Endothelial cell (in vitro differentiated cells): ENCODE measurements around the gene RAD51B. TPM values are rescaled to one million over a fixed set of nuclear protein-coding genes. Genes with fewer than 3 reads are reported as not detected.

Source experiments
- DNase-seq: peaks from one replicate; pipeline ENCODE4 v3.0.0; 2021; ENCODE audit warnings: low spot score
- H3K27ac Mint-ChIP-seq: one replicate; pipeline ENCODE4 v1.8.0; 2021; ENCODE audit warnings: mixed read lengths, inconsistent platforms; ENCODE audit not compliant: unreplicated experiment
- H3K27me3 Mint-ChIP-seq: one replicate; pipeline ENCODE4 v1.8.0; 2021; ENCODE audit warnings: mild to moderate bottlenecking, moderate library complexity, mixed read lengths, inconsistent platforms; ENCODE audit not compliant: unreplicated experiment
- H3K36me3 Mint-ChIP-seq: one replicate; pipeline ENCODE4 v1.8.0; 2021; ENCODE audit warnings: mild to moderate bottlenecking, low read depth, mixed read lengths, inconsistent platforms; ENCODE audit not compliant: unreplicated experiment
- H3K4me1 Mint-ChIP-seq: one replicate; pipeline ENCODE4 v1.8.0; 2021; ENCODE audit warnings: mild to moderate bottlenecking, mixed read lengths, inconsistent platforms; ENCODE audit not compliant: unreplicated experiment
- H3K4me3 Mint-ChIP-seq: one replicate; pipeline ENCODE4 v1.8.0; 2021; ENCODE audit warnings: mild to moderate bottlenecking, mixed read lengths, inconsistent platforms; ENCODE audit not compliant: unreplicated experiment
- H3K9me3 Mint-ChIP-seq: one replicate; pipeline ENCODE4 v1.8.0; 2021; ENCODE audit warnings: mixed read lengths, inconsistent platforms; ENCODE audit not compliant: unreplicated experiment
- CTCF ChIP-seq: fragments of 200-600 bp; sonication (generic); IDR thresholded peaks from one replicate; pipeline ENCODE4 v1.5.0; 2021; ENCODE audit warnings: antibody characterized with exemption; ENCODE audit not compliant: unreplicated experiment
- total RNA-seq: library from RNA; stranded (reverse); fragmentation: NEBNext Ultra II Directional; extraction: Animal tissue kit (Norgen Biotek cat#: 25700); gene quantifications from one replicate; pipeline ENCODE4 v1.2.1, GENCODE V29; 2021; ENCODE audit not compliant: unreplicated experiment

The RAD51B gene
- total RNA-seq, 1 donor from 2014 or later, result 23.5 TPM

GRCh38 chr14:67882986-67883555 lies 63.5 kb downstream of the RAD51B start:
- H3K9me3 Mint-ChIP-seq, result no peaks in the 10 kb centered on the region
- no peak overlapping the region for H3K4me3 Mint-ChIP-seq
- no peak for TF ChIP-seq CTCF
- H3K36me3 Mint-ChIP-seq, result no peaks in the 10 kb centered on the region
- peaks cover 13% of the 10 kb centered on the region for H3K4me1 Mint-ChIP-seq
- no peaks in the 10 kb centered on the region for H3K27me3 Mint-ChIP-seq
- DNase-seq, result no peak
- no peak overlapping the region for H3K27ac Mint-ChIP-seq

- no peak overlapping the region for H3K4me3 Mint-ChIP-seq
- no peak for TF ChIP-seq CTCF
- H3K27me3 Mint-ChIP-seq, result no peaks in the 10 kb centered on the region
- no peak for DNase-seq
- H3K27ac Mint-ChIP-seq, result no peak overlapping the region
- no peaks in the 10 kb centered on the region for H3K36me3 Mint-ChIP-seq
- peaks cover 13% of the 10 kb centered on the region for H3K4me1 Mint-ChIP-seq
- no peaks in the 10 kb centered on the region for H3K9me3 Mint-ChIP-seq
These were observed 64.1 kb downstream of the RAD51B start for GRCh38 chr14:67883717-67884116.

GRCh38 chr14:67886191-67886590 lies 66.6 kb downstream of the RAD51B start:
- Mint-ChIP-seq H3K27ac (no peak overlapping the region), H3K4me3 (no peak overlapping the region), H3K4me1 (peaks cover 11% of the 10 kb centered on the region), H3K27me3 (no peaks in the 10 kb centered on the region), H3K9me3 (no peaks in the 10 kb centered on the region), H3K36me3 (no peaks in the 10 kb centered on the region)
- TF ChIP-seq CTCF, result no peak
- DNase-seq, result no peak

GRCh38 chr14:67887478-67887877 lies 67.9 kb downstream of the RAD51B start:
- Mint-ChIP-seq H3K4me1 (peaks cover 6% of the 10 kb centered on the region), H3K27me3 (no peaks in the 10 kb centered on the region), H3K27ac (peak overlapping the region; percentile 3), H3K9me3 (no peaks in the 10 kb centered on the region), H3K4me3 (no peak overlapping the region), H3K36me3 (no peaks in the 10 kb centered on the region)
- TF ChIP-seq CTCF, result no peak
- no peak for DNase-seq

GRCh38 chr14:67889455-67889854 lies 69.9 kb downstream of the RAD51B start:
- DNase-seq, result no peak
- Mint-ChIP-seq H3K27ac (no peak overlapping the region), H3K27me3 (no peaks in the 10 kb centered on the region), H3K9me3 (no peaks in the 10 kb centered on the region), H3K4me1 (peaks cover 4% of the 10 kb centered on the region), H3K4me3 (no peak overlapping the region), H3K36me3 (no peaks in the 10 kb centered on the region)
- TF ChIP-seq CTCF, result no peak
